Endothelial cell of umbilical vein (primary cell): ENCODE data around the gene NTN1. TPM values are rescaled to one million over a fixed set of nuclear protein-coding genes. Genes with fewer than 3 reads are reported as not detected.

Experiments used
- BruUV-seq: library from RNA; stranded (reverse); fragments of 400-500 nt; replicated peaks from 2 replicates; lab custom pipeline; 2021; lab: Mats Ljungman, UMichigan
- CTCF ChIA-PET: fragments of 300-600, 350-600 bp; sonication (Branson Sonifier 250); formaldehyde crosslinking; loops from one replicate; lab custom pipeline; 2021; ENCODE audit warnings: antibody characterized with exemption, inconsistent platforms; lab: Charles Lee
- POLR2A ChIA-PET: fragments of 300-600, 350-600 bp; sonication (Branson Sonifier 250); formaldehyde crosslinking; loops from one replicate; lab custom pipeline; 2021; ENCODE audit warnings: antibody characterized with exemption, inconsistent platforms; lab: Charles Lee
- DNase-seq: peaks from one replicate; pipeline ENCODE4 v3.0.0-alpha.2; 2011; ENCODE audit warnings: low read depth, low spot score
- FAIRE-seq: peaks from 2 replicates; lab custom pipeline; 2011; peaks lifted over from hg19 to GRCh38; lab: Jason Lieb, UNC
- H2AFZ ChIP-seq: 2 replicates; pipeline ENCODE4 v1.6.0; 2012; ENCODE audit warnings: low read depth, low read length, control low read depth, inconsistent platforms
- H3K27ac ChIP-seq: 2 replicates; pipeline ENCODE4 v1.5.1; 2011; ENCODE audit warnings: low read depth, mild to moderate bottlenecking, control low read depth, low read length, moderate library complexity; ENCODE audit not compliant: insufficient read depth
- H3K27me3 ChIP-seq, 2 experiments: 2 replicates each; pipeline versions ENCODE4 v1.6.0 to v1.6.1; 2011; ENCODE audit warnings: low read length in 2 of 2, mixed read lengths in 1 of 2; ENCODE audit not compliant: control insufficient read depth in 2 of 2, insufficient read depth in 2 of 2
- H3K36me3 ChIP-seq, 2 experiments: 2 replicates in 1 of 2; 3 replicates in 1 of 2; pipeline ENCODE4 v1.5.1; 2011; ENCODE audit warnings: low read length in 2 of 2, mild to moderate bottlenecking in 1 of 2, moderate library complexity in 1 of 2; ENCODE audit not compliant: control insufficient read depth in 2 of 2, insufficient read depth in 2 of 2; ENCODE audit errors: extremely low read depth in 1 of 2
- H3K4me1 ChIP-seq: 3 replicates; pipeline ENCODE4 v1.5.1; 2011; ENCODE audit warnings: mild to moderate bottlenecking, low read length; ENCODE audit not compliant: control insufficient read depth, insufficient read depth; ENCODE audit errors: extremely low read depth
- H3K4me2 ChIP-seq: 2 replicates; pipeline ENCODE4 v1.6.1; 2011; ENCODE audit warnings: low read length, control low read depth, mixed read lengths; ENCODE audit not compliant: insufficient read depth
- H3K4me3 ChIP-seq, 3 experiments: fragments of 200-600 bp in 1 of 3; sonication (generic), shearing (Covaris generic) in 1 of 3; replicated peaks in 1 of 3; 2 replicates each; pipeline ENCODE4 v1.5.1; 2011 to 2016; ENCODE audit warnings: control low read depth in 3 of 3, low read length in 3 of 3, mild to moderate bottlenecking in 2 of 3, inconsistent platforms in 1 of 3, low read depth in 1 of 3, moderate library complexity in 1 of 3; ENCODE audit not compliant: insufficient read depth in 1 of 3
- H3K79me2 ChIP-seq: 2 replicates; pipeline ENCODE4 v1.6.0; 2012; ENCODE audit warnings: low read length, inconsistent platforms; ENCODE audit not compliant: control insufficient read depth, insufficient read depth
- H3K9ac ChIP-seq: replicated peaks from 2 replicates; pipeline ENCODE3; 2011; ENCODE audit warnings: low read length, control low read depth; ENCODE audit not compliant: insufficient read depth; ENCODE audit errors: extremely low read depth
- H3K9me1 ChIP-seq: replicated peaks from 3 replicates; pipeline ENCODE4 v1.6.0; 2011; ENCODE audit warnings: mild to moderate bottlenecking, low read length; ENCODE audit not compliant: control insufficient read depth, insufficient read depth; ENCODE audit errors: extremely low read depth
- H3K9me3 ChIP-seq: replicated peaks from 2 replicates; pipeline ENCODE4 v1.5.1; 2012; ENCODE audit warnings: low read length, inconsistent platforms; ENCODE audit not compliant: control insufficient read depth, insufficient read depth
- H4K20me1 ChIP-seq: replicated peaks from 2 replicates; pipeline ENCODE3; 2011; ENCODE audit warnings: mild to moderate bottlenecking, low read length; ENCODE audit not compliant: control insufficient read depth, insufficient read depth; ENCODE audit errors: extremely low read depth
- EZH2 ChIP-seq: IDR thresholded peaks from 2 replicates; pipeline ENCODE4 v1.6.1; 2012; ENCODE audit warnings: borderline replicate concordance, low read depth, mild to moderate bottlenecking, moderate library complexity, low read length, inconsistent platforms; ENCODE audit not compliant: severe bottlenecking
- FOS ChIP-seq: IDR thresholded peaks from 2 replicates; pipeline ENCODE4 v1.6.1; 2011; ENCODE audit warnings: mild to moderate bottlenecking, low read length, moderate library complexity, borderline replicate concordance; ENCODE audit not compliant: insufficient read depth
- JUN ChIP-seq: IDR thresholded peaks from 2 replicates; pipeline ENCODE4 v1.6.1; 2011; ENCODE audit warnings: borderline replicate concordance, low read depth; ENCODE audit not compliant: insufficient read length, insufficient read depth
- MAX ChIP-seq: IDR thresholded peaks from 2 replicates; pipeline ENCODE4 v1.6.1; 2011; ENCODE audit not compliant: insufficient read depth, insufficient read length
- MYC ChIP-seq: IDR thresholded peaks from one replicate; pipeline ENCODE4 v1.6.1; 2011; ENCODE audit warnings: mild to moderate bottlenecking, low read depth, low read length
- POLR2A ChIP-seq: IDR thresholded peaks from 2 replicates; pipeline ENCODE4 v1.6.1; 2012; ENCODE audit warnings: low read depth, mild to moderate bottlenecking, control low read depth, low read length
- POLR2AphosphoS5 ChIP-seq: IDR thresholded peaks from 2 replicates; pipeline ENCODE4 v1.6.1; 2012; ENCODE audit warnings: low read depth, mild to moderate bottlenecking, control low read depth, low read length, moderate library complexity; ENCODE audit not compliant: insufficient read depth
- dilution Hi-C: fragments of 300-500 bp; cut with MboI; formaldehyde crosslinking; loops from one replicate; pipeline ENCODE4 v1.15.0; 2019; ENCODE audit warnings: low sequenced_read_pairs; ENCODE audit not compliant: extremely low pct_ligation_motif_present
- intact Hi-C: fragments of 100-400 bp; cut with micrococcal nuclease; formaldehyde crosslinking; loops from one replicate; pipeline ENCODE4 v1.10.0; 2022
- polyA plus RNA-seq, 4 experiments: library from polyadenylated mRNA; depleted of rRNA in 3 of 4; stranded (reverse) in 3 of 4; unstranded in 1 of 4; fragments of >200 nt; gene quantifications; 2 replicates each; pipeline versions ENCODE4 v1.2.1 to v1.2.3, GENCODE V29; 2011 to 2012; ENCODE audit warnings: missing spikeins in 1 of 4
- total RNA-seq: library from RNA; stranded (reverse); gene quantifications from 2 replicates; pipeline ENCODE4 v1.2.3, GENCODE V29; 2021

NTN1 gene
- total and polyA plus RNA-seq, 2 donors (not counting 3 experiments of a cell fraction or from before 2014, with no cell fraction given), result 0.10 to 0.18 TPM

- DNase-seq (no peak), FAIRE-seq (no peak)
- no peak for TF ChIP-seq POLR2A
- no peak for TF ChIP-seq EZH2
- TF ChIP-seq JUN, result no peak
- no peak for TF ChIP-seq POLR2AphosphoS5
- no peak for TF ChIP-seq FOS
- no peak for TF ChIP-seq MAX
- TF ChIP-seq MYC, result no peak
- H3K27ac ChIP-seq, result no peak overlapping the region
- POLR2A ChIA-PET, result no interaction called here
- intact Hi-C loops, result no loop called here
- no TSS peak for BruUV-seq
- no peak overlapping the region for H3K4me2 ChIP-seq
- no peaks in the 10 kb centered on the region for H4K20me1 ChIP-seq
- H3K36me3 ChIP-seq, result no peaks in the 10 kb centered on the region
- H3K9me3 ChIP-seq, result no peaks in the 10 kb centered on the region
- CTCF ChIA-PET, result no interaction called here
- no peak overlapping the region for H3K4me3 ChIP-seq
- H3K27me3 ChIP-seq, result no peaks in the 10 kb centered on the region
- H3K9me1 ChIP-seq, result no peaks in the 10 kb centered on the region
- H3K9ac ChIP-seq, result no peak overlapping the region
- H2AFZ ChIP-seq, result no peak overlapping the region
- no peaks in the 10 kb centered on the region for H3K79me2 ChIP-seq
- dilution Hi-C loops, result no loop called here
- no peaks in the 10 kb centered on the region for H3K4me1 ChIP-seq
These were observed 137.5 kb downstream of the NTN1 start for GRCh38 chr17:9158544-9159452.
